Tracheal epithelial cell (primary cell): Measurements from ENCODE around the gene SMAD3. TPM values are rescaled to one million over a fixed set of nuclear protein-coding genes. Genes with fewer than 3 reads are reported as not detected.

ENCODE experiments used
- total RNA-seq: library from RNA; depleted of rRNA; stranded (reverse); fragments of >200 nt; gene quantifications from 2 replicates; pipeline ENCODE4 v1.2.1, GENCODE V29; 2014

The SMAD3 gene
- 20.7 and 23.4 TPM in 2 replicates for total RNA-seq

DNA sequence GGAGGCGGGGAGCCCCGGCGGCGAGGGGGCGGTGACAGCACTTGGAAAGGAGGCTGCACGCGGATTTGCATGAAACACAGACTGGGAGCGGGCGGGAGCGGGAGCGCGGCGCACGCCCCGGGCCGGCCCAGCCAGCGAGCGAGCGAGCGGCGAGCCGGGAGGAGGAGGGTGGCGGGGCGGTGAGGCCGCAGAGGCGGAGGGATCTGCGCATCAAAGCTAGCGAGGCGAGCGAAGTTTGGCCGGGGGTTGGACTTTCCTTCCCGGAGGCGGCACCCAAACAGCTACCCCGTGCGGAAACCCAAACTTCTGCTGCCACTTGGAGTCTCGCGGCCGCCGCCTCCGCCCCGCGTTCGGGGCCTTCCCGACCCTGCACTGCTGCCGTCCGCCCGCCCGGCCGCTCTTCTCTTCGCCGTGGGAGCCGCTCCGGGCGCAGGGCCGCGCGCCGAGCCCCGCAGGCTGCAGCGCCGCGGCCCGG is at the start of gene SMAD3:
Gene SMAD3 (plus strand): TSS at position 72 of the 475 bp plus-strand sequence. CDS start 553 bp downstream, outside the sequence.

Other genes with a start within 250 kb of the SMAD3 start
- gene AAGAB, start 189.1 kb downstream of the SMAD3 start, total RNA-seq = 64.6 and 68.4 TPM in 2 replicates
- 1.7 and 2.7 TPM in 2 replicates for gene IQCH, start 189.2 kb downstream of the SMAD3 start, total RNA-seq